IPS DF 4.7 (cell line): Measurements from ENCODE around the gene PEG3.
"Not testable (repeated sequence)": the region's sequence is repeated elsewhere in the genome, so short reads cannot be mapped to it uniquely, and the experiment has no call there.

ENCODE experiments used
- DNase-seq: peaks from one replicate; pipeline ENCODE4 v3.0.0-alpha.2; 2013; ENCODE audit warnings: low spot score; ENCODE audit errors: extremely low read depth

The PEG3 gene

DNA sequence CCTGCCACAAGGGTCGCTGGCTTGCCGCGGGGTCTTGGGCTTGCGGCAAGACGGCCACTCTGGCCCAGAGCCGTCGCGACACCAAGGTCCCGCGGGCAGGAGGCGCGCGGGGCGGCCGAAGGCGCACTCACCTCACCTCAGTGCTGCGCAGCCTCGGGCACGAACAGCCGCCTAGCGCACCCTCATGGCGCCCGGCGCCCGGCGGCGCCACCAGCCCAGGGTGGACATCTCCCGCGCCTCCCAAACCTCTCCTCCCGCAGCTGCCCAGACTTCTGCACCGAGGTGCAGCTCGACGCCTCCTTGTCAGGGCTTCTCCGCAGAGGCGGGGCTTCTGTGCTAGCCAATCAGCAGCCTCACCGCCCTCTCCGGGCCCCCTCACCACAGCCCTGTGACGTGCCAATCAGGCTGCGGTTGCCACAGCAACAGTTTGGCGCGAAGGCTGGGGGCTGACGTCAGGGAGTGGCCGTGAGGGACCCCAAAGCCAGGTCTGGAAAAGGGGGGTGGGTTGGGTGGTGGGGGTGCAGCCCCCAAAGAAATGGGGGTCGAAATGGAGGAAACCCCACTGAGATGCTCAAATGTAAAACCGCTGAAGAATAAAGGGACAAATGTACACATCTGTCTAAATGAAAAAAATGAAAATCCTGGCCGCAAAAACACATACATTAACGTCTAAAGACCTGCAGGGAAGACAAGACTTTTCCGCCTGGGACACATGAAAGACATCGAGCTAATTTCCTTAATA lies at the start of gene PEG3, which contains the start of gene ZIM2:
Gene PEG3 (minus strand): TSS at position 276 of the 742 bp plus-strand sequence. CDS start 16,071 bp downstream, outside the sequence.
Gene ZIM2 (minus strand): TSS at position 276 of the 742 bp plus-strand sequence. CDS start 16,449 bp downstream, outside the sequence.
- DNase-seq: no peak

DNA sequence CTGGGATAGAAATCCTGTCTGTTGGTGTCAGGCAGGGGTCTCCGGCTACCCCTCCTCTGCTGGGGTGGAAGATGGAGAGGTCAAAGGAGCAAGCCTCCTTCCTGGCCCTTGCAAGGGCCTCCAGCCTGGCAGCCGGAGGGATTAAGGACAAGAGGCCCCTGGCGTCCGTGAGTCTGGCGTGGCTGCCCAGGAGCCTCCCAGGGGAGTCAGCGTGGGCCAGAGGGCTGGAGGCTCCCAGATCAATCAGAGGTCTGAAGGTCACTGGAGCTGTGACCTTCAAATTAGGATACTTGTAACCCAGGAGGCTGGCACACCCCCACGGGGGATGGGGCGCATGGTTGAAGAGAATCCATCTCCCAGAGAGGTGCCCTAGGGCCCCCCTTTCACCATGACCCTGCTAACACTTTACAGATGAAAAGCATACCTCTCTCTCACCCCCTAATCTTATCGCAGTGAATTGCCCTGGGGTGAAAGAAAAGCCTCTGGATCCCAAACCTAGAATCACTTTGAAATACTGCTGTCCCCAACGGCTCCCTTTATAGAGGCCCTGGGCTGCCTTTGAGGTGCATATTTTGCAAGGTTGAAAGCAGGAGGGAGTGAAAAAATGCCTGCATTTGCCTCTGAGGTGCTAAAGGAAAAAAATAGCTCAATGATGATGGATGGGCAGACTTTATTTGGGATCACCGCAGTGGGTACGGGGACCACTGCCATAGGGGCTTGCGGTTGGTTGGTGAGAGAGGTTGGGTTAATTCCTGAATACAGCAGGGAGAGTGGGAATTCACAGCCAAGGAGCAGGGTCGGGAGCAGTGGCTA lies 44.9 kb upstream of the PEG3 start:
- DNase-seq: no peak

DNA sequence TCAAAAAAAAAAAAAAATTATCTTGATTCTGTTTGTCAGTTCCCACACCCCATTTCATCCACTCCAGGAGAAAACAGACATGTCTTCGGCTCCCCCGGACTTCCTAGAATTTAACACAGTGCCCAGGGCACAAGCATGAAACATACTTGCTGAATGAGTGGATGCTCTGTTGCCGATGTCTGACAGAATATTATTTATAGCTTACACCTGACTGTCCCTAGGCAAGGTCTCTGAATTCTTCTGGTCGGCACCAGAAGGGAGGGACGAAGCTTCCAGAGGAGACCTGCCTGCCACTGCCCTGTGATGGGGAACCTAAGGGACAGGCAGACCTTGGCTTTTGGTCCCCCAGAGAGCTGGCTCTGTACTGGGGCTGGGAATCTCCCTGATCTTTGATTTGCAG lies 43.9 kb upstream of the PEG3 start:
- DNase-seq: no peak

DNA sequence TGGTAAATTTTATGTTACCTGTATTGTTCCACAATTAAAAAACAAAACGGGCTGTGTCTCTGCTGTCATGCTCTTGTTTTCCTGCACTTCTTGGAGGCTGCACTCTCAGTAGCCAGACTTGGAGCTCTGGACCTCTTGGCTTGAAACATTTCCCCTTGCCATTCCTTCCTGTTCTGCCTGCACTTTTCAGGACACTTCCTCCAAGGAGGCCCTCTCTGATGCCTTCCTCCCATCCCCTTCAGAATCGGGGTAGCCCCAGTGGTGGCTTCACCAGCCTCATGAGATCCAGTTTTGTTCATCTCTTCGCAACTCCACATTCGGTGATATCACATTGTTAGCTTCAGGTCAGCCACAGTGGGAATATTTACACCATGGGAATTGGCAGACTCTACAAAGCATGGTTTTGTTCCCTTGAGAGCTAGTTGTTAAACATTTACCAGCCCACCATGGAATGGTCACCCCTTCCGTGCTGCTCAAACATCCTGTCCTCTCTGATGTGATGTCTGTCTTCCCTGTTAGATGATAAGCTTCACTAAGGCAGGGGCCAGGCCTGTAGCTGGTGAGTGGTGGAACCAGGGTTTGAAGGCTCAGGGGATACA lies 40.2 kb upstream of the PEG3 start:
- DNase-seq: no peak

DNA sequence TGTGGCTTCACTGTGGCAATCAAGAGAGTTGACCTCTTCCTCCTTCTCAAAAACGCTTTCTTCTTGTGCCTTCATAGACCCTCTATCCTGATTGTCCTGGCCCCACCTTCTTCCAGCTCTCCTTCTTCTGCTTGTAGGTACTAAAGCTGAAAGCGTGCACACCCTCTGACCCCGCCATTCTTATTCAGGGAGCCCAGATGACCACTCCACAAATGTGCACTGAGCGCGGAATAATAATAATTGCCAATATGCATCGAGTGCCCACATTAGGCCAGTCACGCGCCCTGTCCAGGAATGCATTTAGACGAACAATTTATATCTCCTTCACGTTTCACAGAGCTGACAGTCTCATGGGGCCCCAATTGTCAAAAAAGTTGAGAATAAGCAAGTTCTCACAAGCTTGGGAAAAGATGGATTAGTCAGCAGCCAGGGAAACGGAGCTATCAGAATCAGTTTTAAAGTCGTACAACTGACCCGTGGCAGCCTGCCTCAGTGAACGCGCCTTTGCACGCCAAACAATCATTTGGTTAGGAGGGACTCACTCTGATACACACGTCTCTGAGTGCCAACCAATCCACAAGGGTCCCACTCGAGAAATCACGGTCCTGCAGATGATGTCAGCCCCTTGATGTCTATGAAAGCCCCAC lies 36.7 kb upstream of the PEG3 start:
- DNase-seq: no peak

DNA sequence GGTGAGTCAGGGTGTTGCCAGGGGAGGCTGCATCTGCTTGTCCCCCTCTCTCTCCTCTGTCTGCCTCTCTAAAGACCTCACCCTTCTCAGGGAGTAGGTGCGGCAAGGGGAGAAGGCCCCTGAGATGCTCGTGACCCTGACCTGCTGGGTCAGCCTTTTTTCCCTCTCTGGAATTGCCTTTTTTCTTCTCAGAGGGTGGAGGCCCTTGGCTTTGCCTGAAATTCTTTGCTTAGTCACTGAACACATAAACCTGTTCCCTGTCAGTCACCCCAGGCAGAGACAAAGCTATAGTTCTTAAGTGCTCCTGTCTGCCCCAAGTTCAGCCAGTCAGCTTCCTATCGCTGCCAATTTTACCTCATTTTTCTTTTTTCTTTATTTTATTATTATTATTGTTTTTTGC lies 35.2 kb upstream of the PEG3 start:
- DNase-seq: no peak

DNA sequence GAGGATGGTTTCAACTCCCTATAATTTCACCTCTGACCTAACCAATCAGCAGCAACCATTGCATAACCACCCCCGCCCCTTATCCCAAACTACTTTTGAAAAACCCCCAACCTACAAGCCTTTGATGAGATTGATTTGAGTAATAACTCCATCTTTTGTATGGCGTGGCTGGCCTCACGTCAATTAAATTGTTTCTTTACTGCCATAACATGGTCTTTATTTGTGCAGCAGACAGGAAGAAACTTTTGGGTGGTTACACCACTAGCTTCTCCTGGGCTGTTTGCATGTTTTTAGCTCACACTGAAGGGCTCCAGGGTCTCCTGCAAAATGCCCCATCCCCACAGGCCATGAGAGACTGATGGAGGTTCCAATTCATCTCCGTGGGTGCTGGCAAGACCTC lies 34.0 kb upstream of the PEG3 start:
- no peak for DNase-seq

DNA sequence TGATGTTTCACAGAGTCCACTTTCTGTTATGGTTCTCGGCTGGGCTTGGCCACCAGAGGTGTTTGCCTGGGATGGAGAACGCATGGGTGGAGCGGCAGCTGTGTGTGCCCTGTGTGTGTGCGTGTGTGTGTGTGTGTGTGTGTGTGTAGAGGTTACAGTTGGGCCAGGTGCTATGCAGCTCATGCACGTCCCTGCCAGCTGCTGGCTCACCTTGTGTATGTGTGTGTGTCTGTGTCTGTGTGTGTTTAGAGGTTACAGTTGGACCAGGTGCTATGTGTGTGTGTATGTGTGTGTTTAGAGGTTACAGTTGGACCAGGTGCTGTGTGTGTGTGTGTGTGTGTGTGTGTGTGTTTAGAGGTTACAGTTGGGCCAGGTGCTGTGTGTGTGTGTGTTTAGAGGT lies 33.0 kb upstream of the PEG3 start:
- no peak for DNase-seq

DNA sequence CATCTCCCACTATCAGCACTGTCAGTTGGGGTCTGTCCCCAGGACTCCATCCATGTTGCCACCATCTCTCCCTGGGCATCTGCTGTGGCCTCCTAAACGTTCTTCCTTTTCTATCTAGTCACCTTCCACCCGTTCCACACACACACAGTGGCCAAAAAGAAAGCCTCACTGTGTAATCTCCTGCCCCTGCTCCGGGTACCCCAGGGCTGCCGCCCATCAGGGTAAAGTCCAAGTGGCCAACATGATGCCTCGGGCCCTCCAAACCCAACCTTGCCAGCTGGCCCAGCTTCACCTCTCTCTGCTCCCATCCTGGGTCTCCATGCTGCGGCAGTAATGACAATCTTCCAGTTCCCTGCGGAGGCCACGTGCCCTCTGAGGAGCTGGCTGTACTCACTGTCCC lies 29.4 kb upstream of the PEG3 start:
- DNase-seq: no peak

DNA sequence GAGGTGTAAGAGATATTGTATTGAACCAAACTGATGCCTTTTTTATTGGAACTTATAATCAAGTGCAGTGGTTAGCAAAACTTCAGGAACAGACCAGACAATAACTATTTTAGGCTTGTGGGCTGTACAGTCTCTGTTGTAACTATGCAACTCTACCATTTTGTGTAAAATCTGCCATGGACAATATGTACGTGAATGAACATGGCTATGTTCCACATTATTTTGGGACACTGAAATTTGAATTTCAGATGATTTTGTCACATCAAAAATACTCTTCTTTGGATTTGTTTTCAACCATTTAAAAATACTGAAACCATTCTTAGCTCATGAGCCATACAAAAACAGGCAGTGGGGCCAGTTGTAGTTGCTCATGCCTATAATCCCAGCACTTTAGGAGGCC lies 27.9 kb upstream of the PEG3 start:
- no peak for DNase-seq

DNA sequence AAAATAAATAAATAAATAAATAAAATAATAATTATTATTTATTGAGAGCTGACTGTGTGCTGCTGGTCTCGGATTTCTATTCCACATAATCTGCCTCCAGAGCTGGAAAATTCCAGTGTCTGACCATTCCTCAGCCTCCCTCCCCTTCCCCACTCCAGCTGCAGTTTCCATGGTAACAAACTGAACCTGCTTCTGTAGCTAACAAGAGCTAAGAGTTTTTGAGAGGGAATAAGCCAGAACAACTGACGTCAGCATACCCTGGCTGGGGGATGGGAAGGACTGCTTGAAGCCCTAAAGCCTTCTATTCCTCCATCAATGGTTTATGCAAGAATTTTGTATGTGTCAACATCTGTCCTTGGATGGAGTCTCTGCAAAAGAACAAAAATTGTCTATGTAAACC lies 26.0 kb upstream of the PEG3 start:
- no peak for DNase-seq

DNA sequence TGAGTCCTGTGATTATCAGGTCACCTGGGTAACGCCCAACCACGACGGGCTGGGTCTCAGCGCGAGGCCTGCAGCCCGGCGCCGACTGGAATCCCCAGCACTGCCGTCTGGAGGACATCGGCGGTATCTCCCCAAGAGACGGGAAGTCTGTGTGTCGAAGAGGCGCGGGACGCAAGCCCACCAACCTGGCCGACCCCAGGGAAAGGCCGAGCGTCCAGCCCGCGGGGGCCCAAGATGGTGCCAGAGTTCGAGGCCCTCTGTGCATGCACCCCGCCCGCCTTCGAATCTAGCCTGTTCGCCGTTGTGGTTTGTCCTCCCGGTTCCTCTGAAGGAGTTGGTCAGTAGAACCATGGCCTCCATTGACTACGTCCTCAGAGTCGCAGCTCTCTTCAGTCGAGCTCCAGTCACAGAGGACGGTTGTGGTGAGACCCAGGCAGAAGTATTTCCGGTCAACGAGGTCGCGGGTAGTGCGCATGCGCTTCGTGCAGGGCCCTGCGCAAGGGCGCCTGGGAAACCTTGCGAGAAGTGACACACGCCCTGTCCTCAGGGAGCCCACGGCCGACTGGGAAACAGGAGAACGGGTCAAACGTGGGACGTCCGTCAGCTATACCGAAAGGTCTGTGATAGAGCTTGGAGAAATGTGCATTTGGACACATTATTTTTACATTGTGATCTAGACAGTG lies 24.1 kb upstream of the PEG3 start:
- DNase-seq: no peak

DNA sequence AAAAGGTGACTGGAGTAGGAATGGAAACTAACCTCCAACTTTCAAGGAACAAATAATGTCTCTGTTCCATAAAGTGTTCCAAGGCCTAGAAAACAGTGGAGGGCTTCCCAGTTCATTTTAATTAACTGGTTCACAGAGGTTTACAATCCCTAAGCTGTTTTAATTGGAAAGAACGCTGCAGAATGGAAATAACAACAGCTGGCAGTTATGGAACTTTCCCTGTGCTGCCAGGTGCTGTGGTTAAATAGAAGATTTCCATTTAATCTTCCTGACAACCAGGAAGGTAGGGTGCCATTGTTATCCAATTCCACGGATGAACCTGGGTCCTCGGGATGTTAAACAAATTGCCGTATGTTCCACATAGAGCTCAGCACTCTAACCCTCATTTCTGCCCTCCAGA lies 22.2 kb upstream of the PEG3 start:
- no peak for DNase-seq

DNA sequence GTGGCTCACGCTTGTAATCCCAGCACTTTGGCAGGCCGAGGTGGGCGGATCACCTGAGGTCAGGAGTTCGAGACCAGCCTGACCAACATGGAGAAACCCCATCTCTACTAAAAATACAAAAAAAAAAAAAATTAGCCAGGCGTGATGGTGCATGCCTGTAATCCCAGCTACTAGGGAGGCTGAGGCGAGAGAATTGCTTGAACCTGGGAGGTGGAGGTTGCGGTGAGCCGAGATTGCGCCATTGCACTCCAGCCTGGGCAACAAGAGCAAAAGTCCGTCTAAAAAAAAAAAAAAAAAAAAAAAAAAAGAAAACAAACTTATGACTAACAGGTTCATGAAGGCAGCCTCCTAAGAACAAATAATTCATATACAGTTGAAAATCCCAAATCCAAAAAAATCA lies 19.9 kb upstream of the PEG3 start:
- DNase-seq: not testable (repeated sequence)

DNA sequence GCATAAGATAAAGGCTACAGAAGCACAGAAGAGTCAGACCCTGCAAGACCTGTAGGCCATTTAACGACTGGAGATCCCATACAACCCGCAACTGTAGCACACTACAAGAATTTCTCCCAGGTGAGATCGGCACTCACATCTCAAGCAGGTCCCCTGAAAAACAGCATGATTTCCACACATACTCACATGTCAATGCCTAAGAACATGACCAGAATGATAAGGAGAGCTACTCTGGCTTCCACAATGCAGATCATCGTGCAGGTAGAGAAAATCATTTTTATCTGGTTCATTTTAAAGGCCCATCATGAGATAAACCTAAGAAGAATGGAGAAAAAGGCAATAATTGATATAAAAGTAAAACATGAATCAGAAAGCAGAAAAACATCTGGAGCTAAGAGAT lies 17.5 kb upstream of the PEG3 start:
- DNase-seq: no peak

DNA sequence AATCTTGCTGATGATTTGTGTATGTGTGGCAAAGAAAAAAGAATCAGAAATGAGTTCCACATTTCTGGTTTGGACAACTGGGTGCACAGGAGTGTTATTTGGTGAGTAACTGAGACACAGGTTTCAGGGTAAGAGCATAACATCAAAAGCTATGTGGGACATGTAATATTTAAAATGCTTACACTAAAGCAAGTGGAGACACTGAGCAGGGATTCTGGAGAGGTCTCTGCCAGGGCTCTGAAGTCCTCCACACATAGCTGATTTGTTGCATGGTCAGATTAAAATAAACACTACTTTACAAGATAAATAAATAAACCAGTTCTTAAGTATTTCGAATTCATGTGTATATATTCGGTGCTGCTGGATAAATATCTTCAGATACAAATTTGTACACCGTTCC lies 16.3 kb upstream of the PEG3 start:
- DNase-seq: no peak

DNA sequence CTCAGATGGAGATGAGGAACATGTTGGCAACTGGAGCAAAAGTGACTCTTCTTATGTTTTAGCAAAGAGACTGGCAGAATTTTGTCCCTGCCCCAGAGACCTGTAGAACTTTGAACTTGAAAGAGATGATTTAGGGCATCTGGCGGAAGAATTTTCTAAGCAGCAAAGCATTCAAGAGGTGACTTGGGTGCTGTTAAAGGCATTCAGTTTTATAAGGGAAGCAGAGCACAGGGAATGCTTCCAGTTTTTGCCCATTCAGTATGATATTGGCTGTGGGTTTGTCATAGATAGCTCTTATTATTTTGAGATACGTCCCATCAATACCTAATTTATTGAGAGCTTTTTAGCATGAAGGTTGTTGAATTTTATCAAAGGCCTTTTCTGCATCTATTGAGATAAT lies 11.8 kb upstream of the PEG3 start:
- not testable (repeated sequence) for DNase-seq

DNA sequence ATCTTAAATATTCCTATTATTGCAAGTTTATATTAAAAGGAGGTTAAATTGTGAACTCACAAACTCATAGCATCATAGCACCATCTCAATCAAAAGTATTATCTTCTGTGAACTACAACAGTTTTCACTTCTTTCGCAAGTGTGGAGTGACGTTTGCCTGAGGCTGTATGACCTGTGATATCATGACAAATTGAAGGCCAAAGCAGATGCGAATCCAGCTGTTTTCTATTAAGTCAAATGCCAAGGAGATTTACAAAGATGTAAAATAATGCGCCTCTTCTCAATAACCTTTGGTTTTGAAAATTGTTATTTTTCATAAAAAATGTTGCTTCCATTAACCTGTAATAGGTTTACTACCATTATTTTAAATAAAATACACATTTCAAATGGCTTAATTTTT lies 7.6 kb upstream of the PEG3 start:
- no peak for DNase-seq

DNA sequence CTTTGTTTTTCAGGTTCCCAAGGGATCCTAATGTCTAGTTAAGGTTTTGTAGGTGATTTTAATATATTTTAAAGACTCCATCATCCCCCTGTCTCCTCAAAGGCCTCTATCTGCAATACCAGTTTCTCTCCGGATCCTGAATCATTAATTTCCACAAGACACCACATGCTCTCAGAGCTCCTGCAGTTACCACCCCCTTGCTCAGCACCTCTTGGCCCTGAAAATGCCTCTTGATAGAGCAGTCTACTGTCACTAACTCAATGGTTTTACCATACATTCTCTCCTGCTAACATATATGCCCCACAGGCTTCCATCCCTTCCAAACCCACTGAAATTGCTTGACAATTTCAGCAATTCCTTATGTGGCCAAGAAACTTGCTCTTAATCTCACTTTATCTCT lies 1.9 kb upstream of the PEG3 start:
- DNase-seq: no peak

DNA sequence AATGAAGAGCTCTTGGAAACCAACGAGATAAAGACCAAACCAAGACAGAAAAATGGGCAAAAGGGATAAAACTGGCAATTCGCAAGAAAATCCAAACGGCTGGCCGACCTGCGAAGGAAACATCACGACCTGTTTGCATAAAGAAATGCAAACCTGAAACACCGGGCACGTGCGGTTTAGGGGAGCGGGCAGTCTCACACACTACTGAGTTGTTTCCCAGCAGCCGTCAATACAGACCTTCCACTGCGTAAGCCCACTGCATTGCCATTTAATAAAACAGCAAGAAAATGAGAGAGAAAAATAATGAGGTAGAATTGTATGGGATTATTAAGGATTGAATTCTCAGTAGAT lies 642 bp upstream of the PEG3 start:
- DNase-seq: no peak

DNA sequence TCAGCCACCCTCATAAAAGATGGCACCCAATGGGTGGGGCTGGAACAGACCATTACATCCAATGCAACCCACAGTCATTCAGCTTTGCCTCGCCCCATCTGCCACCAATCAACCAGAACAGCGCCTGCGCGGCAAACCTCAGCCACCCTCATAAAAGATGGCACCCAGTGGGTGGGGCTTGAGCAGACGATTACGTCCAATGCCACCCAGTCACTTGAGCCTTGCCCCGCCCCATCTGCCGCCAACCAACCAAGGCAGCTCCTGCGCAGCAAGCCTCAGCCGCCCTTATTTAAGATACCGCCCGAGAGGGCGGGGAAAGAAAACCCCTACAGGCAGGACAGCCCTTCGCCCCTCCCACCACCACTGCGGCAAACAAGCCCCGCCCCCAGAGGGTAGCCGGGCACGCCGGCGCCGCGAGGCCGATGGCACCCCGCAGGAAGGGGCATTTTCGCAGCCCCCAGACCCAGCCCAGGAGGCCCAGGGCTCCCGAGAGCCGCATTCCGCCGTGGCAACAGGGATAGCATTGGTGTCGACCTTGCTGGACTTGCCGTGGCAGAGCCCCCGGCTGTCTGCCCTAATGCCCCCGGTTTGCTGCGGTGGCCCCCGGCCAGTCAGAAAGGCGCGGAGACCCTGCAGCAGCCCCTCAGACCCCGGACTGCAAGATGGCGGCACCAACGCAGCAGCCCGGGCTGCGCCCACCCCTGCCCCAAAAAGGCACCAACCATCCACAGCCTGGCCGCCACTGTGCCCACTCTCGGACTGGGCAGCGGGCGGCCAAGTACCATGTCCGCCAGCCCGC lies 675 bp downstream of the PEG3 start:
- no peak for DNase-seq
